GM23338 (cell line): ENCODE measurements around the gene SERPINB11. TPM values are rescaled to one million over a fixed set of nuclear protein-coding genes. Genes with fewer than 3 reads are reported as not detected.
"Not testable (repeated sequence)": the region's sequence is repeated elsewhere in the genome, so short reads cannot be mapped to it uniquely, and the experiment has no call there.

Experiments used
- ATAC-seq: fragments of 200-7000 bp; cut with Tn5 transposase; 3 replicates; pipeline ENCODE4 v1.9.1; 2020
- DNase-seq: peaks from one replicate; pipeline ENCODE4 v3.0.0-alpha.2; 2015; ENCODE audit warnings: low spot score
- H2AFZ ChIP-seq: fragments of 200-600 bp; sonication (generic); 2 replicates; pipeline ENCODE4 v1.8.0; 2016; ENCODE audit warnings: antibody characterized with exemption, mild to moderate bottlenecking, moderate library complexity
- H3F3A ChIP-seq: fragments of 200-600 bp; sonication (generic); replicated peaks from 2 replicates; pipeline ENCODE4 v1.8.0; 2017; ENCODE audit warnings: antibody characterized with exemption, mixed run types, low read depth
- H3K27ac ChIP-seq: fragments of 200-600 bp; sonication (generic); 2 replicates; pipeline ENCODE4 v1.6.1; 2016; ENCODE audit warnings: low read depth
- H3K27me3 ChIP-seq: fragments of 200-600 bp; sonication (generic); 2 replicates; pipeline ENCODE4 v1.8.0; 2016; ENCODE audit warnings: mild to moderate bottlenecking, mixed run types, moderate library complexity; ENCODE audit not compliant: insufficient read depth
- H3K36me3 ChIP-seq: fragments of 200-600 bp; sonication (generic); 2 replicates; pipeline ENCODE4 v1.8.0; 2016; ENCODE audit warnings: mild to moderate bottlenecking; ENCODE audit not compliant: insufficient read depth
- H3K4me1 ChIP-seq: fragments of 200-600 bp; sonication (generic); 2 replicates; pipeline ENCODE4 v1.8.0; 2016; ENCODE audit warnings: mild to moderate bottlenecking, moderate library complexity; ENCODE audit not compliant: insufficient read depth
- H3K4me2 ChIP-seq: fragments of 200-600 bp; sonication (generic); 2 replicates; pipeline ENCODE4 v1.7.1; 2017; ENCODE audit warnings: mixed run types
- H3K4me3 ChIP-seq: fragments of 200-600 bp; sonication (generic); 2 replicates; pipeline ENCODE4 v1.6.1; 2016; ENCODE audit warnings: mixed run types
- H3K79me2 ChIP-seq: fragments of 200-600 bp; sonication (generic); replicated peaks from 2 replicates; pipeline ENCODE4 v1.8.0; 2017; ENCODE audit warnings: mild to moderate bottlenecking; ENCODE audit not compliant: insufficient read depth
- H3K9me2 ChIP-seq: fragments of 200-600 bp; sonication (generic); 2 replicates; pipeline ENCODE4 v1.8.0; 2017; ENCODE audit not compliant: insufficient read depth
- H4K20me1 ChIP-seq: fragments of 200-600 bp; sonication (generic); replicated peaks from 2 replicates; pipeline ENCODE4 v1.8.0; 2017; ENCODE audit warnings: mild to moderate bottlenecking; ENCODE audit not compliant: insufficient read depth
- H3K27ac Mint-ChIP-seq: 2 replicates; pipeline ENCODE4 v1.8.0; 2020; ENCODE audit warnings: inconsistent platforms, mild to moderate bottlenecking, moderate library complexity, mixed read lengths
- H3K27me3 Mint-ChIP-seq: 3 replicates; pipeline ENCODE4 v1.8.0; 2022; ENCODE audit warnings: low read depth, mild to moderate bottlenecking, moderate library complexity, mixed read lengths, inconsistent platforms; ENCODE audit not compliant: insufficient read depth, poor library complexity
- H3K36me3 Mint-ChIP-seq: 3 replicates; pipeline ENCODE4 v1.8.0; 2021; ENCODE audit warnings: low read depth, mild to moderate bottlenecking, inconsistent platforms, moderate library complexity, mixed read lengths
- H3K4me1 Mint-ChIP-seq: 3 replicates; pipeline ENCODE4 v1.8.0; 2020; ENCODE audit warnings: mild to moderate bottlenecking, inconsistent platforms, mixed read lengths
- H3K4me3 Mint-ChIP-seq: 3 replicates; pipeline ENCODE4 v1.8.0; 2021; ENCODE audit warnings: moderate library complexity, mild to moderate bottlenecking, inconsistent platforms, mixed read lengths
- H3K9me3 Mint-ChIP-seq: 3 replicates; pipeline ENCODE4 v1.8.0; 2020; ENCODE audit warnings: moderate library complexity, mild to moderate bottlenecking, inconsistent platforms, mixed read lengths
- CTCF ChIP-seq, 2 experiments: fragments of 200-600 bp in 1 of 2; sonication (generic) in 1 of 2; conservative IDR thresholded peaks; 2 replicates each; pipeline versions ENCODE4 v1.5.1 to v1.6.1; 2016 to 2017; ENCODE audit warnings: antibody characterized with exemption in 2 of 2, low read depth in 2 of 2, mild to moderate bottlenecking in 2 of 2, moderate library complexity in 1 of 2
- EZH2 ChIP-seq: fragments of 200-600 bp; sonication (generic); IDR thresholded peaks from one replicate; pipeline ENCODE4 v1.8.0; 2017; ENCODE audit warnings: antibody characterized with exemption, mild to moderate bottlenecking, low read depth; ENCODE audit not compliant: unreplicated experiment
- EZH2phosphoT487 ChIP-seq: fragments of 200-600 bp; sonication (generic); IDR thresholded peaks from one replicate; pipeline ENCODE4 v1.8.1; 2018; ENCODE audit warnings: antibody characterized with exemption; ENCODE audit not compliant: unreplicated experiment
- JUNB ChIP-seq: IDR thresholded peaks from one replicate; pipeline ENCODE4 v1.6.1; 2016; ENCODE audit warnings: antibody characterized with exemption; ENCODE audit not compliant: unreplicated experiment
- STAT1 ChIP-seq: IDR thresholded peaks from one replicate; pipeline ENCODE4 v1.6.1; 2016; ENCODE audit warnings: antibody characterized with exemption; ENCODE audit not compliant: unreplicated experiment
- ZNF114 ChIP-seq: fragments of 250-450 bp; sonication (Bioruptor Pico); IDR thresholded peaks from 2 replicates; pipeline ENCODE4 v1.5.0; 2020; ENCODE audit warnings: mild to moderate bottlenecking, moderate library complexity
- ZNF331 ChIP-seq: fragments of 250-450 bp; sonication (Bioruptor Pico); IDR thresholded peaks from 2 replicates; pipeline ENCODE4 v1.5.0; 2020; ENCODE audit warnings: low read depth, mild to moderate bottlenecking, moderate library complexity
- ZNF462 ChIP-seq: fragments of 250-450 bp; sonication (Bioruptor Pico); IDR thresholded peaks from 2 replicates; pipeline ENCODE4 v1.5.0; 2020; ENCODE audit warnings: mild to moderate bottlenecking, moderate library complexity
- polyA plus RNA-seq: library from polyadenylated mRNA; unstranded; fragments of >200 nt; fragmentation: Nextera tagmentation; extraction: Ambion mirVana; gene quantifications from 2 replicates; pipeline ENCODE4 v1.2.1, GENCODE V29; 2016
- total RNA-seq: library from RNA; depleted of rRNA; stranded (reverse); fragments of >200 nt; shearing (Covaris generic); gene quantifications from 2 replicates; pipeline ENCODE4 v1.2.3, GENCODE V29; 2014
- TF ChIP-seq, protein P1 (sequence below): IDR thresholded peaks from 2 replicates; pipeline ENCODE4 v1.6.1; 2016; ENCODE audit warnings: antibody characterized with exemption

SERPINB11 gene
- total and polyA plus RNA-seq, 2 experiments from 2014 or later, result not detected

DNA sequence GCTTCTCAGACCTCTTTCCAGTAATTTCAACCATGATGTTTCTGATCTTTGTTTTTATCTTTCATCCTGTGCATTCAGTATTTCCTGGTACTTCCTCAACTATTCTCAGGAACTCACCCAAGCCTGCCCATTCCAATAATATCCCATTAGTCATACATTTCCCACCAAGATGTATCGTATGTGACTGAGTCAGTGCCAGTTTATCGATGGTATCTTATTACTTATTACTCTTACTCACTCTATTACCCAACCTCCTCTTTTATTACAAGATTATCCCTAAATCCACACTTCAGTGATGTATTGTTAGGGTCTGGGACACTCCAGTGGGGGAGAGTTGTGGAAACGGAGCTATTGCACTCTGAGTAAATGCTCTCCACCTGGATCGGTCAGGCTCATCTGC, 43.8 kb upstream of the SERPINB11 start:
- H3K27ac Mint-ChIP-seq, H3K4me1 Mint-ChIP-seq, H2AFZ ChIP-seq, H3K79me2 ChIP-seq, H3K4me3 Mint-ChIP-seq, H3K9me3 Mint-ChIP-seq, H3K4me3 ChIP-seq, H3K4me1 ChIP-seq, DNase-seq, H4K20me1 ChIP-seq, H3K36me3 Mint-ChIP-seq, H3F3A ChIP-seq, ATAC-seq, H3K9me2 ChIP-seq, H3K27me3 Mint-ChIP-seq, H3K27ac ChIP-seq, H3K4me2 ChIP-seq, H3K27me3 ChIP-seq, H3K36me3 ChIP-seq: not testable (repeated sequence)

DNA sequence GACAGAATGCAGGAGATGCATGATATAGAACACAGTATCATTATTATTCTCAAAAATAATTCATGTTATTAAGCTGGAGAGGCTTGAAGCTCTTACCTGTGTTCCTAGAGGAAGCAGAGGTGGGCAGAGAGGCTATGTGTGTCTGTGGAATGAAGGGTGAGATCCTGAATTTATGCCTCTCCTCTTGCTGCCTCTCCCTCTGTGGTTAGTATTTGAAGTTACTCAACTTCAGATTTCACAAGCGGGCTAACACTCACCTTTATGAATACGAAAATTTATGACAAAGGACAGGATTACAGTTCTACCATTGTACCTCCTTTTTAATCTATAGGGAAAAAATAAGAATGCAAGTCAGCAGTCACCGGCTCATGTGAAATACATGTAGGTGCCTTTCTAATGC, 41.0 kb upstream of the SERPINB11 start, which contains the start of gene SERPINB3:
Gene SERPINB3 (minus strand): TSS at position 144 of the 400 bp plus-strand sequence. CDS start 677 bp downstream, outside the sequence.
- H3F3A ChIP-seq, H2AFZ ChIP-seq, H3K4me2 ChIP-seq, H3K4me1 ChIP-seq, H4K20me1 ChIP-seq, H3K9me2 ChIP-seq, H3K36me3 ChIP-seq, H3K4me3 Mint-ChIP-seq, DNase-seq, H3K27me3 ChIP-seq, ATAC-seq, H3K4me3 ChIP-seq, H3K27ac Mint-ChIP-seq, H3K4me1 Mint-ChIP-seq, H3K36me3 Mint-ChIP-seq, H3K27me3 Mint-ChIP-seq, H3K79me2 ChIP-seq: not testable (repeated sequence)
- peaks cover 21% of the 10 kb centered on the region for H3K9me3 Mint-ChIP-seq
- 0 out of 2 replicates have a peak within 1 kb of the TSS, but pooled peaks have one; percentile 26 for H3K27ac ChIP-seq

GRCh38 chr18:63664571-63664970, 38.2 kb upstream of the SERPINB11 start:
- Mint-ChIP-seq H3K27me3 (no peaks in the 10 kb centered on the region), H3K27ac (no peak overlapping the region), H3K4me1 (peaks cover 5% of the 10 kb centered on the region), H3K4me3 (no peak overlapping the region), H3K36me3 (peaks cover 15% of the 10 kb centered on the region), H3K9me3 (peaks cover 21% of the 10 kb centered on the region)
- H3F3A ChIP-seq, result no peaks in the 10 kb centered on the region
- no peaks in the 10 kb centered on the region for H4K20me1 ChIP-seq
- ATAC-seq (no peak), DNase-seq (no peak)
- H3K4me3 ChIP-seq, result no peak overlapping the region
- H3K79me2 ChIP-seq, result no peaks in the 10 kb centered on the region
- no peaks in the 10 kb centered on the region; the same call in 1 of the 2 replicates for H3K4me1 ChIP-seq
- no peaks in the 10 kb centered on the region for H3K27me3 ChIP-seq
- no peak overlapping the region for H3K27ac ChIP-seq
- H2AFZ ChIP-seq, result no peak overlapping the region
- peaks cover 4% of the 10 kb centered on the region; the same call in 1 of the 2 replicates for H3K36me3 ChIP-seq
- peaks cover 16% of the 10 kb centered on the region for H3K9me2 ChIP-seq
- no peak overlapping the region for H3K4me2 ChIP-seq
- TF ChIP-seq EZH2phosphoT487 (no peak), STAT1 (no peak), JUNB (no peak), CTCF (conservative IDR thresholded peaks at IDR 0.05; ENCODE audit: low read depth in 2 of 2) (no peak), ZNF114 (no peak), ZNF462 (CRISPR knock-in tag) (no peak), EZH2 (no peak), ZNF331 (CRISPR knock-in tag) (no peak)
- TF ChIP-seq, protein P1, sequence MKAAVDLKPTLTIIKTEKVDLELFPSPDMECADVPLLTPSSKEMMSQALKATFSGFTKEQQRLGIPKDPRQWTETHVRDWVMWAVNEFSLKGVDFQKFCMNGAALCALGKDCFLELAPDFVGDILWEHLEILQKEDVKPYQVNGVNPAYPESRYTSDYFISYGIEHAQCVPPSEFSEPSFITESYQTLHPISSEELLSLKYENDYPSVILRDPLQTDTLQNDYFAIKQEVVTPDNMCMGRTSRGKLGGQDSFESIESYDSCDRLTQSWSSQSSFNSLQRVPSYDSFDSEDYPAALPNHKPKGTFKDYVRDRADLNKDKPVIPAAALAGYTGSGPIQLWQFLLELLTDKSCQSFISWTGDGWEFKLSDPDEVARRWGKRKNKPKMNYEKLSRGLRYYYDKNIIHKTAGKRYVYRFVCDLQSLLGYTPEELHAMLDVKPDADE, result no peak
